ENCODE data around the gene GOLPH3L.
"Not testable (repeated sequence)": the region's sequence is repeated elsewhere in the genome, so short reads cannot be mapped to it uniquely, and the experiment has no call there.

Gene GOLPH3L

GRCh38 chr1:150661156-150661555, 35.8 kb downstream of the GOLPH3L start:
- no peak for DNase-seq

DNA sequence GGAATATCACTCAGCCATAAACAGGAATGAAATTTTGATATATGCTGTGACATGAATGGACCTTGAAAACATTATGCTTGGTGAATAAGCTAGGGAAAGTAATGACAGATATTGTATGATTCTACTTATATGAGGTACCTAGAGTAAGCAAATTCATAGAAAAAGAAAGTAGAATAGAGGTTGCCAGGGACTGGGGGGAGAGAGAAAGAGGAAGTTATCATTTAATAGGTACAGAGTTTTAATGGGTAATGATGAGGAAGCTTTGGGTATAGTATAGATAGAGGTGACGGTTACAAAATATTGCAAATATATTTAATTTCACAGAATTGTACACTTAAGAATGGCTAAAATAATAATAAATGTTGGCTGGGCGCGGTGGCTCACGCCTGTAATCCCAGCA, 36.4 kb downstream of the GOLPH3L start:
- DNase-seq = no peak

GRCh38 chr1:150657064-150657463, 39.9 kb downstream of the GOLPH3L start:
- not testable (repeated sequence) for DNase-seq

DNA sequence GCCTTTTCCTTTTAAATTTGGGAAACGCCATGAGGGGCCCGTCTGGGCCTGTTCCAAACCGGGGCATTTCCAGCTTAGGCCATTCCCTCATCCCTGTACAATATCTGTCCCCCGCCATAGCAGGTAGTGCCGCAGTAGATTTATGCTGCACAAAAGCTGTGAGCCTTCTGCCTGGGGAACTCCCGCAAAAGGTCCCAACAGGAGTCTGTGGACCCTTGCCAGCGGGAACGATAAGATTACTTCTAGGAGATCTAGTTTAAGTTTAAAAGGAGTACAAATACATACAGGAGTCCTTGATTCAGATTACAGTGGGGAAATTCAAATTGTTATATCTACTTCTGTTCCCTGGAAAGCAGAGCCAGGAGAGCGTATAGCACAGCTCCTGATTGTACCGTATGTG, 42.3 kb downstream of the GOLPH3L start:
- DNase-seq = not testable (repeated sequence)

DNA sequence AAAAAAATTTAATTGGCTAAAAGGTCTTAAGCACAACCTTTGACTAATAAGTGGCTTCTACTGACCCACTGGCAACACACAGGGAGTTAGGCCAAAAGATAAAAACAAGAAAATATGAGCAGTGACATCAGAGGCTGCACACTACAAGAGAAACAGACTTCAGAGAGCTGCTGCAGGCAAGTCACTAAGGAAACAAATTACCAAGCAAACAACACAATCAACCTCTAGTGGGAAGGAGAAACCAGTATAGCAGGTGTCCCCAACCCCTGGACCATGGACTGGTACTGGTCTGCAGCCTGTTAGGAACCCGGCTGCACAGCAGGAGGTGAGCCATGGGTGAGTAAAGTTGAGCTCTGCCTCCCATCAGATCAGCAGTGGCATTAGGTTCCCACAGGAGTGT, 46.8 kb downstream of the GOLPH3L start:
- no peak for DNase-seq

GRCh38 chr1:150649441-150650075, 47.4 kb downstream of the GOLPH3L start:
- no peak for DNase-seq

DNA sequence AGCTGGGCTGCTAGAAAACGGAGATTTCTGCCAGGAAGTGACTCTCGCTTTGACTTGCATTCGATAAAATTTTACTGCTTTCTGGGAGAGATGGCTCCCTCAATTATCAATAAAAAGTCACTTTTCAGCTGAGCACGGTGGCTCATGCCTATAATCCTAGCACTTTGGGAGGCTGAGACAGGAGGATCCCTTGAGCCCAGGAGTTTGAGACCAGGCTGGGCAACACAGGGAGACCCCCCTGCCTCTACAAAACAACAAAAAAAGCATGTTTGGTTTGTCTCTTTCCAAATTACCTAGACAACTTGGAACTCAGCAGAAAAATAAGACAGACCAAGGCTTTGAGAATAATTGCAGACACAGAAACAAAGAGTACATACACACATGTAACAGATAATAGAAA, 54.7 kb downstream of the GOLPH3L start:
- no peak for DNase-seq

GRCh38 chr1:150641126-150641815, 55.7 kb downstream of the GOLPH3L start:
- DNase-seq = not testable (repeated sequence)

GRCh38 chr1:150638430-150638829, 58.5 kb downstream of the GOLPH3L start:
- not testable (repeated sequence) for DNase-seq

DNA sequence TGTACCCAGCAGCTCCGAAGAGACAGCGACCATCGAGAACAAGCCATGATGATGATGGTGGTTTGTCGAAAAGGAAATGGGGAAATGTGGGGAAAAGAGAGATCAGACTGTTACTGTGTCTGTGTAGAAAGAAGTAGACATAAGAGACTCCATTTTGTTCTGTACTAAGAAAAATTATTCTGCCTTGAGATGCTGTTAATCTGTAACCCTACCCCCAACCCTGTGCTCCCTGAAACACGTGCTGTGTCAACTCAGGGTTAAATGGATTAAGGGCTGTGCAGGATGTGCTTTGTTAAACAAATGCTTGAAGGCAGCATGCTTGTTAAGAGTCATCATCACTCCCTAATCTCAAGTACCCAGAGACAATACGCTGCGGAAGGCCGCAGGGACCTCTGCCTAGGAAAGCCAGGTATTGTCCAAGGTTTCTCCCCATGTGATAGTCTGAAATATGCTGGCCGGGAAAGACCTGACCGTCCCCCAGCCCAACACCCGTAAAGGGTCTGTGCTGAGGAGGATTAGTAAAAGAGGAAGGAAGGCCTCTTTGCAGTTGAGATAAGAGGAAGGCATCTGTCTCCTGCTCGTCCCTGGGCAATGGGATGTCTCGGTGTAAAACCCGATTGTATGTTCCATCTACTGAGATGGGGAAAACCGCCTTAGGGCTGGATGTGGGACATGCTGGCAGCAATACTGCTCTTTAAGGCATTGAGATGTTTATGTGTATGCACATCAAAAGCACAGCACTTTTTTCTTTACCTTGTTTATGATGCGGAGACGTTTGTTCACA, 61.9 kb downstream of the GOLPH3L start:
- DNase-seq = not testable (repeated sequence)

DNA sequence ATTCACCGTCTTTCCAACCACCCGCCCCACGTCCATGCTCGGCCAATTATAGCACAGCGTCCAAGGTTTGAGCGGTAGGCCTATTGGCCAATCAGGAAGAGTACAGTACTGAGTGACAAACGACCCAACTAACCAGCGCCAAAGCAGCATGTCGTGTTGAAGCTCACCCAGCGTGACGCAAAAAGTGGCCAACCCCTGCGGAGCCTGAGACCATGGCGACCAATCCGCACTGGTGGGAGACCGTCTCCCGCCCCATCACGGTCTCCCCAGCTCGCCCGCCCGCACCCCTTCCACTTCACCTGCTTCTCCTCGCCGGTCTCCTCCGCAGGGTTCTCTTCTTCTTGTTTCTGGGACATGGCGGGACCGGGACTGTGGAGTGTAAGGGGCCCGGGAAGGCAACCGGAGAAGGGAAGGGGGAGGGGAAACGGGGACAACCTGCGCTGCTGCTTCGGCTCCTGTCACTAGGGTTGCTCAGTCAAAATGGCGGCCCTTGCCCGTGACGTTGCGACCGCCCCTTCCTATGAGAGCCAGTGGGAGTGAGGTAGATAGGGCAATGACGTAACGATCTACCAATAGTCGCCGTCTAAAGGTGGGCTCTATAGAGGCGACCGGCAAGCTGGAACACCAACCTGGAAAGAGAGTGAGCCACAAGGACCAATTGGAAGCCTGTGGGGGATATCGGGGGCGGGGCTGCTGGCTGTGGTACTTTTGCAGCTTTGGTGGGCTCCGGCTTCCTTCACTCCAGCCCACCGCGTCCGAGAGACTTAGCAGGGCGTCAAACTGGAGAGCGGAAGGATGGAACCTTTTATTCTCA, 67.6 kb downstream of the GOLPH3L start, which contains the start of gene ENSA:
TSS of gene ENSA (minus strand) at position 498 of the 814 bp plus-strand sequence. CDS start at position 356, 142 bp downstream.
- DNase-seq = peak; percentile 99

- no peak for DNase-seq
Measured at GRCh38 chr1:150628766-150629114, 68.2 kb downstream of the GOLPH3L start.

GRCh38 chr1:150627826-150628410, 69.0 kb downstream of the GOLPH3L start:
- DNase-seq = no peak

- DNase-seq = no peak
Measured at GRCh38 chr1:150626150-150626549, 70.8 kb downstream of the GOLPH3L start.

DNA sequence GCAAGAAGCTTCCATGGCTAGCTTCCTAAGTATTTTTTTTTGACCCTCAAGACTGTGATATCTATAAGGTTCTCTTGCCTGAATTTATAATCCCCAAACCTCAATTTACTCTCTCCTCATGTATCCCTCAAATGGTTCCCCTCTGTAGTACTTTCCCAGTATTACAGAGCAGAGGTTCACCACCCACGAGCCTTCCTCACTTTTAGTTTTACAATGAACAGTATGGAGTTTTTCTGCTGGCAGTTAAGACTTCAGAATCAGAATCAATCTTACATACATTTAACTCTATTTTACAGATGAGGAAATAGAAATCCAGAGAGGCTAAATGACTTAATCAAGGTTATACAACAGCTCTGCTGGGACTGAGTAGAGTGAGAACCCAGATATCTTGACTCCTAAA, 72.4 kb downstream of the GOLPH3L start:
- not testable (repeated sequence) for DNase-seq

DNA sequence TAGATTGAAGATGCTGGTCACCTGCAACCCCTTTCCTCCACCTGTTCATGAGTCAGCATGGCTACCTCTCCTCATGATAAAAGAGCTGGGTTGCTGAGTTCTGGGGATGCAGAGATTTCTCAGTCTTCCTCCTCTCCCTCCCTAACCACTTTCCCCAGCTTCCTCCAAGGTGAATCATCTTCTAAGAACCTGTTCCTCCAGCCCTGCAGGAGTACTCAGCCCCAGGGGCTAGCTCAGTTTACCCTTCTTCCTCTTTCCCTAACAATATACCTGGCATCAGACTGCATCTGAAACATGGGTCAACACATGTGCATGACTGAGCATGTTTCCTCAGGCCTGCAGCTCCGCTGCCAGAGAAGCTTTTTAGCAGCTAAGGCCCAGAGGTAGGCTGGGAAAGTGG, 72.8 kb downstream of the GOLPH3L start:
- not testable (repeated sequence) for DNase-seq

DNA sequence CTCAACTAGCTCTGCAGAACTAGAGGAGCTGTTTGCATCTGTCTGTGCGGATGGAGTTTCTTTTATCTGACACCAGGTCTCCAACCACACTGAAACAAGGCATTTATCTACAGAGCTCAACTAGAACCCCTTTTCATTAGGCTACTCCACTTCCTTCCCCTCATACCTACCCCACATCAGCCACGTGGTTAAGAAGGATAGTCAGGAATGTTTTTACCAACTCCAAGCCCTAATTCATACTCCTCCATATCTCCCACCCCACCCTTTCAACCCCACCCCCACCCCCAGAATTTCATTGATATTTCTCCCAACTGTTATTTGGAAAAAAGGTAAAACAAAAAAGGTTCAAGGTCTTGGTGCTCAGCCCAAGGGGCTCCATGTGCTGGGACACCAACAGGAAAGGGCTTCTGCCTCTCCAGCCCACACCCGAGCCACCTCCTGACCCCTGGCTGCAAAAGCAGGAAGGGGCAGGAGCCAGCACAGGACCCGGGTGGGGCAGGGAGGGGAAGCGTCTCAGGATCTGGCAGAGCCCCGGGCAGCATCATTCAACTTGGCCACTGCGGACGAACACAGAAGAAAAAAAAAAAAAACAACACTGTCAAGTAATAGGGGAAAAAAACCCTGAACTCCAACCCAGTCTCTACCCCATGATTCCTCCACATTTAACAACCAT, 74.5 kb downstream of the GOLPH3L start:
- DNase-seq = no peak

GRCh38 chr1:150621497-150622302, 75.3 kb downstream of the GOLPH3L start:
- DNase-seq = no peak

DNA sequence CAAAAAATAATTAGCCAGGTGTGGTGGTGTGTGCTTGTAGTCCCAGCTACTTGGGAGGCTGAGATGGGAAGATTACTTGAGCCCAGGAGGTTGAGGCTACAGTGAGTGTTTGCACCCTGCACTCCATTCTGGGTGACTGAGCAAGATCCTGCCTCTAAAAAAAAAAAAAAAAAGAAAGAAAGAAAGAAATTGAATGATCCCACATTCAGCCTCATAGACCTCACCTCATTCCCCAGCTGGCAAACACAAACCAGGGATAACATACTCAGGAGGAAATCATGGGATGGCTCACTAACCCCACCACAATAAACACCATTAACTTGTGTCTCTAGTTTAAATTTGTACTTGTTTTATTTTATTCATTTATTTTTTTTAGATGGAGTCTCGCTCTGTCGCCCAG, 76.0 kb downstream of the GOLPH3L start:
- no peak for DNase-seq

Data from right kidney (tissue), 1 donor.